GM12878 (cell line): ENCODE measurements around the gene TMBIM1. TPM values are rescaled to one million over a fixed set of nuclear protein-coding genes. Genes with fewer than 3 reads are reported as not detected.

Experiments used
- ATAC-seq: fragments of 200-7000 bp; cut with Tn5 transposase; 3 replicates; pipeline ENCODE4 v1.9.1; 2020; ENCODE audit warnings: mild to moderate bottlenecking, moderate library complexity
- BruUV-seq: library from RNA; stranded (reverse); fragments of 400-500 nt; replicated peaks from 2 replicates; lab custom pipeline; 2021; lab: Mats Ljungman, UMichigan
- CTCF ChIA-PET: fragments of 300-600 bp; sonication (Branson Sonifier 250); formaldehyde crosslinking; extraction: SDS; loops from one replicate; lab custom pipeline; 2021; ENCODE audit warnings: inconsistent platforms; lab: Yijun Ruan, JAX
- POLR2A ChIA-PET: fragments of 350-600 bp; formaldehyde crosslinking; extraction: SDS; loops from one replicate; lab custom pipeline; 2021; ENCODE audit warnings: inconsistent platforms; lab: Charles Lee
- RAD21 ChIA-PET: fragments of 300-600 bp; sonication (Branson Sonifier 250); formaldehyde crosslinking; loops from one replicate; lab custom pipeline; 2023; ENCODE audit warnings: antibody characterized with exemption; ENCODE audit not compliant: unreplicated experiment; lab: Charles Lee
- SMC1A ChIA-PET: fragments of 300-600 bp; sonication (Branson Sonifier 250); formaldehyde crosslinking; loops from one replicate; lab custom pipeline; 2023; ENCODE audit not compliant: unreplicated experiment, uncharacterized antibody; lab: Charles Lee
- DNase-seq: peaks from one replicate; pipeline ENCODE4 v3.0.0-alpha.2; 2011; ENCODE audit warnings: low read depth, low spot score
- FAIRE-seq: peaks from 3 replicates; lab custom pipeline; 2011; peaks lifted over from hg19 to GRCh38; lab: Jason Lieb, UNC
- H2AFZ ChIP-seq: 2 replicates; pipeline ENCODE4 v1.6.0; 2011; ENCODE audit warnings: low read depth, low read length, control low read depth; ENCODE audit not compliant: control insufficient read depth
- H3K27ac ChIP-seq: 2 replicates; pipeline ENCODE4 v1.5.1; 2011; ENCODE audit warnings: control low read depth; ENCODE audit not compliant: control insufficient read depth, insufficient read depth
- H3K27me3 ChIP-seq, 2 experiments: replicated peaks in 1 of 2; 2 replicates each; pipeline versions ENCODE4 v1.6.0 to v1.6.1; 2011; ENCODE audit warnings: low read length in 1 of 2; ENCODE audit not compliant: control insufficient read depth in 2 of 2, insufficient read depth in 2 of 2
- H3K36me3 ChIP-seq, 2 experiments: 2 replicates each; pipeline ENCODE4 v1.5.1; 2011; ENCODE audit warnings: low read length in 1 of 2; ENCODE audit not compliant: control insufficient read depth in 2 of 2, insufficient read depth in 2 of 2
- H3K4me1 ChIP-seq: 2 replicates; pipeline ENCODE4 v1.6.1; 2011; ENCODE audit warnings: mild to moderate bottlenecking, low read length, moderate library complexity, mixed read lengths; ENCODE audit not compliant: control insufficient read depth, insufficient read depth
- H3K4me2 ChIP-seq: 2 replicates; pipeline ENCODE4 v1.6.0; 2011; ENCODE audit warnings: control low read depth; ENCODE audit not compliant: control insufficient read depth, insufficient read depth
- H3K4me3 ChIP-seq: fragments of 200-600 bp; sonication (generic); 2 replicates; pipeline ENCODE4 v1.5.1; 2016
- H3K79me2 ChIP-seq: 2 replicates; pipeline ENCODE4 v1.6.0; 2011; ENCODE audit warnings: low read length; ENCODE audit not compliant: control insufficient read depth, insufficient read depth
- H3K9ac ChIP-seq: 2 replicates; pipeline ENCODE4 v1.8.0; 2011; ENCODE audit warnings: low read length, control low read depth, mixed read lengths; ENCODE audit not compliant: control insufficient read depth, insufficient read depth
- H3K9me3 ChIP-seq: replicated peaks from 3 replicates; pipeline ENCODE4 v1.5.1; 2011; ENCODE audit warnings: mild to moderate bottlenecking, low read length; ENCODE audit not compliant: control insufficient read depth, insufficient read depth
- H4K20me1 ChIP-seq: 2 replicates; pipeline ENCODE4 v1.6.0; 2011; ENCODE audit not compliant: control insufficient read depth, insufficient read depth
- MXI1 ChIP-seq: fragments of 150-350 bp; IDR thresholded peaks from 2 replicates; pipeline ENCODE4 v1.6.1; 2011; ENCODE audit warnings: low read depth, mild to moderate bottlenecking, inconsistent platforms, low read length, improper control_type of control experiment
- POLR2A ChIP-seq: IDR thresholded peaks from 2 replicates; pipeline ENCODE4 v1.6.1; 2011; ENCODE audit warnings: low read depth, mild to moderate bottlenecking, low read length
- SMARCA5 ChIP-seq: fragments of 450-650 bp; IDR thresholded peaks from 2 replicates; pipeline ENCODE4 v1.6.1; 2017; ENCODE audit warnings: mild to moderate bottlenecking
- WGBS: methylation state at CpG from one replicate; pipeline ENCODE4 v1.1.6; 2016; ENCODE audit warnings: low lambda C conversion rate; ENCODE audit not compliant: insufficient replicate concordance, insufficient coverage; ENCODE audit errors: missing lambda C conversion rate; 5-methylcytosine and 5-hydroxymethylcytosine counted together
- in situ Hi-C: fragments of 300-500 bp; cut with MboI; formaldehyde crosslinking; loops from 9 replicates; pipeline ENCODE4 v1.14.3; 2018; ENCODE audit warnings: mixed read lengths
- intact Hi-C: fragments of 100-400 bp; cut with micrococcal nuclease; formaldehyde crosslinking; loops from one replicate; pipeline ENCODE4 v1.14.2; 2022; ENCODE audit not compliant: unreplicated experiment
- polyA plus RNA-seq, 11 experiments: library from polyadenylated mRNA; depleted of rRNA in 4 of 11; unstranded in 6 of 11; stranded (reverse) in 5 of 11; fragments of >200 nt; fragmentation: Nextera tagmentation in 4 of 11; fragmentation: Illumina TruSeq in 1 of 11; extraction: Ambion mirVana in 4 of 11; extraction: Trizol in 1 of 11; gene quantifications; 1 replicate in 1 of 11; 2 replicates in 10 of 11; pipeline versions ENCODE4 v1.2.1 to v1.2.3, GENCODE V29; 2011 to 2016; ENCODE audit warnings: inconsistent platforms in 2 of 11, missing spikeins in 2 of 11, low read depth in 1 of 11
- total RNA-seq, 4 experiments: library from RNA; depleted of rRNA in 3 of 4; stranded (reverse); fragments of >200 nt in 3 of 4; fragmentation: Illumina TruSeq in 1 of 4; extraction: Trizol in 1 of 4; gene quantifications; 2 replicates each; pipeline versions ENCODE4 v1.2.1 to v1.2.3, GENCODE V29; 2013 to 2021
- TF ChIP-seq, protein P1 (sequence below): IDR thresholded peaks from 2 replicates; pipeline ENCODE4 v1.6.1; 2011; ENCODE audit warnings: mild to moderate bottlenecking, low read depth, low read length, moderate library complexity; ENCODE audit not compliant: insufficient replicate concordance

TMBIM1 gene
- total and polyA plus RNA-seq, 10 of the 15 experiments (the other 5 are each of a cell fraction or from before 2014, with no cell fraction given): 6.1 to 38.3 (median 26.2) TPM

DNA sequence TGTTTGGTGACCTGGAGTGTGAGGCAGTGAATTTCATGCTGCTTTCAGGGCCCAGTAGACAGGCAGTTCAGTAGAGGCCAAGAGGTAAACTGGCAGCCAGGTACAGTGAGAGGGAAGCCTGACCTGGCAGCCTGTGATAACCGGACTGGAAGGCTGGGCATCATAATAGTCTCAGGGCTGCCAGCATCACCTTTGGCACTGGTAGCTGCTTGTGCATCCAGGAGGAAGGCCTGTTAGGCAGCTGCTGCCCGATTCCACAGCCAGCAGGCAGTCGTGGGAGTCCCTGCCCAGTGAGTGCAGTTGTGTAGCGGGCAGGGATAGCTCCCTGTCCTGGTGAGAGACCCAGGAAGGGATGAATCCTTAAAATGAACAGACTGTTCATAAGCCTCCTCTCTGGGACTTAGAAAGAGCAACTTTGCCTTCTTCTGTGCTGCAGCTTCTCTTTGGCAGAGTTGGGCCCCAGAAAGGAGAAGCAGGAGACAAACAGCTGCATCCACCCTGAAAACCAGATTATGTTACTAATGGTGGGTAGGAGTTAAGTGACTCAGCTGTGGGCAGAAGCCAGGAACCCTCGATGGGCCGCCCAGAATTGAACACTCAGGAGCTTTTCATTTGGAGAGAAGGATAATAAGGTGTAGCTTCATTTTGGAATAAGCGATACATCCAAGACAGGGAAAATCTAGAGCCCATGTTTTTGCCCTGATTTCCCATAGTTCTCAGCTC lies 39.6 kb downstream of the TMBIM1 start:
- H3K4me2 ChIP-seq: no peak overlapping the region
- H3K36me3 ChIP-seq: peaks cover 43 to 62% of the 10 kb centered on the region in 2 experiments
- peaks cover 8% of the 10 kb centered on the region for H3K4me1 ChIP-seq
- in situ Hi-C loops (no loop called here), intact Hi-C loops (no loop called here)
- no peak for ATAC-seq
- TF ChIP-seq SMARCA5: no peak
- TF ChIP-seq, protein P1, sequence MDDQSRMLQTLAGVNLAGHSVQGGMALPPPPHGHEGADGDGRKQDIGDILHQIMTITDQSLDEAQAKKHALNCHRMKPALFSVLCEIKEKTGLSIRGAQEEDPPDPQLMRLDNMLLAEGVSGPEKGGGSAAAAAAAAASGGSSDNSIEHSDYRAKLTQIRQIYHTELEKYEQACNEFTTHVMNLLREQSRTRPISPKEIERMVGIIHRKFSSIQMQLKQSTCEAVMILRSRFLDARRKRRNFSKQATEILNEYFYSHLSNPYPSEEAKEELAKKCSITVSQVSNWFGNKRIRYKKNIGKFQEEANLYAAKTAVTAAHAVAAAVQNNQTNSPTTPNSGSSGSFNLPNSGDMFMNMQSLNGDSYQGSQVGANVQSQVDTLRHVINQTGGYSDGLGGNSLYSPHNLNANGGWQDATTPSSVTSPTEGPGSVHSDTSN: no peak
- ChIA-PET RAD21 (interaction anchor here (1.6 kb wide), 1 partner anchor 10 kb away, joined by 4 read pairs; no protein-coding TSS in a partner anchor), SMC1A (interaction anchor here (1.0 to 2.7 kb wide), 4 partner anchors 11 to 65 kb away, joined by 3 to 11 read pairs (median 6); no protein-coding TSS in a partner anchor), CTCF (interaction anchor here (0.7 to 2.0 kb wide), 5 partner anchors 10 to 65 kb away, joined by 3 to 6 read pairs (median 3); no protein-coding TSS in a partner anchor), POLR2A (interaction anchor here (1.0 to 1.3 kb wide), 2 partner anchors 8 to 10 kb away, joined by 3 read pairs; no protein-coding TSS in a partner anchor)
- H3K27me3 ChIP-seq: no peaks in the 10 kb centered on the region
- no peak overlapping the region for H3K9ac ChIP-seq
- no peaks in the 10 kb centered on the region for H4K20me1 ChIP-seq
- 55% methylated on average over 7 of the region's 7 CpGs for WGBS
- H3K79me2 ChIP-seq: no peaks in the 10 kb centered on the region
- H3K9me3 ChIP-seq: no peaks in the 10 kb centered on the region
- DNase-seq: no peak
- no peak for FAIRE-seq
- H3K4me3 ChIP-seq: no peak overlapping the region
- BruUV-seq: no TSS peak
- no peak overlapping the region for H2AFZ ChIP-seq
- no peak overlapping the region for H3K27ac ChIP-seq

DNA sequence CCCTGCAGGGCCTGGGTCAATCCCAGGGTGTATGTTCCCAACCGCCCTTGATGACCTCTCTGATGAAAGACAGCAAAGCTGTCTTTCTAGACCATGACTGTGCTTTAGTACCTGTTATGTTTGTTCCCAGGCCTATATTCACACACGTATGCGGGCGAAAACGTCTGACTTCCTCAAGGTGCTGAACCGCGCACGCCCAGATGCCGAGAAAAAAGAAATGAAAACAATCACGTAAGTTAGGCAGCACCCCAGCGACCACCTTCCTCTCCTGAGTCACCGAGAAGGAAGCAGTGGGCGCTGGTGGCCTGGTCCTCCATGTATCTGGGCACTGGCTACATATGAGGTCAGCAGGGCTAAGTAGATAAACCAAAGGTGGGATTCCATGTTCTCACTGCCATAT lies 42.6 kb downstream of the TMBIM1 start:
- no peak for TF ChIP-seq MXI1
- TF ChIP-seq POLR2A: peak; percentile 12; the same call in 1 of the 2 replicates
- no TSS peak for BruUV-seq
- Histone ChIP-seq H4K20me1 (no peaks in the 10 kb centered on the region), H3K27me3 (no peaks in the 10 kb centered on the region), H3K79me2 (no peaks in the 10 kb centered on the region), H3K27ac (no peak overlapping the region), H3K9me3 (no peaks in the 10 kb centered on the region), H3K4me2 (no peak overlapping the region), H2AFZ (no peak overlapping the region), H3K4me3 (no peak overlapping the region), H3K4me1 (no peaks in the 10 kb centered on the region), H3K36me3 (peaks cover 55 to 67% of the 10 kb centered on the region in 2 experiments), H3K9ac (no peak overlapping the region)
- ATAC-seq (no peak), DNase-seq (no peak), FAIRE-seq (no peak)
- ChIA-PET CTCF (no interaction called here), RAD21 (no interaction called here), POLR2A (no interaction called here), SMC1A (no interaction called here)
- in situ Hi-C loops (no loop called here), intact Hi-C loops (no loop called here)
- WGBS: 87% methylated on average over 13 of the region's 13 CpGs
